Mesenchymal stem cell (in vitro differentiated cells and primary cell): ENCODE results near the gene CEP63.

Experiments
- DNase-seq: peaks from one replicate; pipeline ENCODE4 v3.0.0-alpha.2; 2013
- H2AFZ ChIP-seq: one replicate; pipeline ENCODE4 v1.6.1; 2013; ENCODE audit warnings: low read depth, mild to moderate bottlenecking, control low read depth, inconsistent platforms, low read length, moderate library complexity
- H2AK5ac ChIP-seq: 2 replicates; pipeline ENCODE4 v1.6.1; 2013; ENCODE audit warnings: low read length, moderate library complexity, mild to moderate bottlenecking, inconsistent platforms; ENCODE audit not compliant: severe bottlenecking
- H2BK120ac ChIP-seq: one replicate; pipeline ENCODE4 v1.6.1; 2013; ENCODE audit warnings: low read depth, mild to moderate bottlenecking, inconsistent platforms, low read length, moderate library complexity
- H2BK12ac ChIP-seq, 2 experiments: one replicate each; pipeline ENCODE4 v1.6.1; 2013; ENCODE audit warnings: inconsistent platforms in 2 of 2, low read length in 2 of 2, mild to moderate bottlenecking in 2 of 2, moderate library complexity in 2 of 2, control low read depth in 1 of 2
- H2BK15ac ChIP-seq: one replicate; pipeline ENCODE4 v1.6.1; 2013; ENCODE audit warnings: mild to moderate bottlenecking, low read depth, inconsistent platforms; ENCODE audit not compliant: poor library complexity, severe bottlenecking
- H2BK5ac ChIP-seq: 2 replicates; pipeline ENCODE4 v1.6.1; 2013; ENCODE audit warnings: low read depth, mild to moderate bottlenecking, low read length, control low read depth, inconsistent platforms; ENCODE audit not compliant: poor library complexity, severe bottlenecking
- H3K14ac ChIP-seq, 2 experiments: one replicate each; pipeline ENCODE4 v1.6.1; 2013; ENCODE audit warnings: inconsistent platforms in 2 of 2, low read length in 2 of 2, control low read depth in 1 of 2, mild to moderate bottlenecking in 1 of 2, moderate library complexity in 1 of 2
- H3K18ac ChIP-seq, 2 experiments: one replicate each; pipeline ENCODE4 v1.6.1; 2013; ENCODE audit warnings: inconsistent platforms in 2 of 2, low read length in 2 of 2, control low read depth in 1 of 2, low read depth in 1 of 2, mild to moderate bottlenecking in 1 of 2
- H3K23ac ChIP-seq, 2 experiments: one replicate each; pipeline ENCODE4 v1.6.1; 2013; ENCODE audit warnings: inconsistent platforms in 2 of 2, low read length in 2 of 2, mild to moderate bottlenecking in 2 of 2, moderate library complexity in 2 of 2, control low read depth in 1 of 2
- H3K27ac ChIP-seq: 2 replicates; pipeline ENCODE4 v1.5.1; 2013; ENCODE audit warnings: mild to moderate bottlenecking, moderate library complexity, low read length, control low read depth, inconsistent platforms; ENCODE audit not compliant: poor library complexity, severe bottlenecking
- H3K27me3 ChIP-seq, 2 experiments: 2 replicates each; pipeline versions ENCODE4 v1.6.1 to v1.7.0; 2013; ENCODE audit warnings: low read length in 2 of 2, mild to moderate bottlenecking in 2 of 2, moderate library complexity in 2 of 2, control low read depth in 1 of 2, inconsistent platforms in 1 of 2; ENCODE audit not compliant: control insufficient read depth in 1 of 2, insufficient read depth in 1 of 2
- H3K36me3 ChIP-seq, 2 experiments: 2 replicates each; pipeline versions ENCODE4 v1.6.1 to v1.7.0; 2013; ENCODE audit warnings: low read length in 2 of 2, control low read depth in 1 of 2, inconsistent platforms in 1 of 2, low read depth in 1 of 2, mild to moderate bottlenecking in 1 of 2; ENCODE audit not compliant: insufficient read depth in 2 of 2, control insufficient read depth in 1 of 2
- H3K4ac ChIP-seq, 2 experiments: one replicate each; pipeline ENCODE4 v1.6.1; 2013; ENCODE audit warnings: inconsistent platforms in 2 of 2, low read length in 2 of 2, mild to moderate bottlenecking in 2 of 2, moderate library complexity in 2 of 2, control low read depth in 1 of 2, low read depth in 1 of 2
- H3K4me1 ChIP-seq: 2 replicates; pipeline ENCODE4 v1.6.1; 2013; ENCODE audit warnings: low read depth, low read length, control low read depth; ENCODE audit not compliant: control insufficient read depth, insufficient read depth
- H3K4me2 ChIP-seq: 2 replicates; pipeline ENCODE4 v1.6.1; 2013; ENCODE audit warnings: low read length, mild to moderate bottlenecking, inconsistent platforms; ENCODE audit not compliant: poor library complexity, severe bottlenecking
- H3K4me3 ChIP-seq, 2 experiments: 2 replicates each; pipeline versions ENCODE4 v1.5.1 to v1.7.0; 2013; ENCODE audit warnings: low read length in 2 of 2, mild to moderate bottlenecking in 2 of 2, control low read depth in 1 of 2, low read depth in 1 of 2; ENCODE audit not compliant: insufficient read depth in 1 of 2
- H3K79me1 ChIP-seq: replicated peaks from 2 replicates; pipeline ENCODE4 v1.6.1; 2013; ENCODE audit warnings: mild to moderate bottlenecking, control low read depth, low read length, inconsistent platforms; ENCODE audit not compliant: poor library complexity, severe bottlenecking
- H3K9ac ChIP-seq: 2 replicates; pipeline ENCODE4 v1.7.0; 2013; ENCODE audit warnings: mild to moderate bottlenecking, low read length, moderate library complexity
- H3K9me3 ChIP-seq: 2 replicates; pipeline ENCODE4 v1.7.0; 2013; ENCODE audit warnings: mild to moderate bottlenecking, low read length; ENCODE audit not compliant: control insufficient read depth
- H4K8ac ChIP-seq: one replicate; pipeline ENCODE4 v1.6.1; 2013; ENCODE audit warnings: inconsistent platforms, mild to moderate bottlenecking, low read length, moderate library complexity
- H4K91ac ChIP-seq: one replicate; pipeline ENCODE4 v1.6.1; 2013; ENCODE audit warnings: mild to moderate bottlenecking, low read length, inconsistent platforms
- WGBS: methylation state at CpG from one replicate; pipeline ENCODE4 v1.1.7; 2013; ENCODE audit warnings: mixed read lengths; 5-methylcytosine and 5-hydroxymethylcytosine counted together

The CEP63 gene

DNA sequence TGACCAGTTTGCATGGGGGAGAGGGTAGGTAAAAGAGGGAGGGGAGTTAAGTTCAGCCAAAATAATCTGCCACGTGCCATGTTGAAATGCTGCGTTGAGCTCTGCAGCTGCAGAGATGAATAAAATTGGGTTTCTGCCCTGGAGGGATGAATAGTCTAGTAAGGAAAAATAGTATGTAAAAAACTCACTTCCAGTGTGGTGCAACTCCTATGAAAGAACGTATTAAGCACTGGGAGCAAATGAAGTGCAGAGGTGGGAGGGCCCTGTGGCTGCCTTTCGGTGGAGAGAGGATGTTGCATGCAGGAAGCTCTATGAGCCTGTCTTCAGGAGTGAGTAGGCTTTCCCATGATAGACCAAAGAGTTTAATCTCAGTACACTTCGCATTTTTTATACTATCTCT is 8.6 kb downstream of the CEP63 start:
- no peak overlapping the region for H3K27ac ChIP-seq
- H3K4me2 ChIP-seq = no peak overlapping the region
- no peak overlapping the region for H3K4me3 ChIP-seq
- H3K4me1 ChIP-seq = no peaks in the 10 kb centered on the region
- no peak overlapping the region for H2BK15ac ChIP-seq
- no peak overlapping the region for H3K9ac ChIP-seq
- no peak overlapping the region for H2BK120ac ChIP-seq
- H3K14ac ChIP-seq = no peak overlapping the region
- no peak overlapping the region for H2AK5ac ChIP-seq
- H2BK12ac ChIP-seq = no peak overlapping the region
- no peaks in the 10 kb centered on the region for H3K27me3 ChIP-seq
- no peak overlapping the region for H3K18ac ChIP-seq
- WGBS = 89% methylated on average over 4 of the region's 5 CpGs
- peaks cover 10% of the 10 kb centered on the region for H3K79me1 ChIP-seq
- H2AFZ ChIP-seq = no peak overlapping the region
- H3K36me3 ChIP-seq = peaks cover 0 to 15% of the 10 kb centered on the region in 2 experiments
- no peak overlapping the region for H3K23ac ChIP-seq
- no peaks in the 10 kb centered on the region for H3K9me3 ChIP-seq
- no peak overlapping the region for H4K8ac ChIP-seq
- DNase-seq = no peak
- H2BK5ac ChIP-seq = no peak overlapping the region
- no peak overlapping the region for H4K91ac ChIP-seq
- no peak overlapping the region for H3K4ac ChIP-seq

DNA sequence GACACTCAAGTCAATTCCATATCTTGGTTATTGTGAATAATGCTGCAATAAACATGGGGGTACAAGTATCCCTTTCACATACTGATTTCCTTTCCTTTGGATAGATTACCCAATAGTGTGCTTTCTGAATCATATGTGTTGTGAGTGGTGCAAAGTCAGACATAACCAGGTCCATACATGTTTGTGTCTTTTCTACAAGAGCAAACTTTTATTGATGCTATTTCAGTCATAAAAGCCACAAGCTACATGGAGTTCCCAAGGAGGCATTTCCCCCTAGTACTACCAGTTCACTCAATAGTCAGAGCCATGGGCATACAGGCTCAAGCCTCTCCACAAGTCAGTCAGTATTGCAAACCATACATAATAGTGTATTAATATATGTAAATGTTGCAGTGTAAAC is 10.1 kb downstream of the CEP63 start:
- H3K4me2 ChIP-seq = no peak overlapping the region
- H4K91ac ChIP-seq = no peak overlapping the region
- H3K4me3 ChIP-seq = no peak overlapping the region
- no peak overlapping the region for H3K4ac ChIP-seq
- peaks cover 0 to 18% of the 10 kb centered on the region in 2 experiments for H3K36me3 ChIP-seq
- no peak overlapping the region for H3K23ac ChIP-seq
- no peaks in the 10 kb centered on the region for H3K4me1 ChIP-seq
- no peak overlapping the region for H3K9ac ChIP-seq
- H4K8ac ChIP-seq = no peak overlapping the region
- H3K9me3 ChIP-seq = peaks cover 1% of the 10 kb centered on the region
- no peak overlapping the region for H2BK12ac ChIP-seq
- no peak overlapping the region for H2AFZ ChIP-seq
- peaks cover 11% of the 10 kb centered on the region for H3K79me1 ChIP-seq
- H3K18ac ChIP-seq = no peak overlapping the region
- H3K27ac ChIP-seq = no peak overlapping the region
- H2BK120ac ChIP-seq = no peak overlapping the region
- H2BK5ac ChIP-seq = no peak overlapping the region
- H2AK5ac ChIP-seq = no peak overlapping the region
- H3K27me3 ChIP-seq = no peaks in the 10 kb centered on the region
- no peak overlapping the region for H3K14ac ChIP-seq
- no peak overlapping the region for H2BK15ac ChIP-seq
- no peak for DNase-seq

DNA sequence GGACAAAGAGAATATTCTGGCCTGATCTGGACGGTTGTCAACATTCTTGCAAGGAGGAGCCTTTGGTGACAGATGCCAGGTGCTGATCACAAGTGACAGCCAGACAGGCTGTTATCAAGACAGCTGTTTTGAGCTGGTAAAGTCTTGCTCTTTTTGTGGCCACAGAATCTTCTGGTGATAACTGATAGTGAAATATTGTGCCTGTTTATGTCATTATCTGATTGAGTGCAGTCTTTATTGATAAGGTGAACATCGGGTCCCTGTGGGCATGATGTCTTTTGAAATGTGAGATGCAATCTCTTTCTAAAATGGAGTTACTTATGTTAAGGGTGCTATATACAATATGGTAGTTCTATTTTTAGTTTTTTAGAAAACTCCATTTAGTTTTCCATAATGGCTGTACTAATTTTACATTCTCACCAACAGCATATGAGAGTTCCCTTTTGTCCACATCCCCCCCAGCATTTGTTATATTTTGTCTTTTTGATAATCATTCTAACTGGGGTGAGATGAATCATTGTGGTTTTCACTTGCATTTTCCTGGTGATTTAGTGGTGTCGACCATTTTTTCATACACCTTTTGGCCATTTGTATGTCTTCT is 10.7 kb downstream of the CEP63 start:
- Histone ChIP-seq H3K14ac (no peak overlapping the region), H3K79me1 (peaks cover 11% of the 10 kb centered on the region), H3K18ac (no peak overlapping the region), H2BK5ac (no peak overlapping the region), H2AK5ac (no peak overlapping the region), H3K4me1 (no peaks in the 10 kb centered on the region), H2AFZ (no peak overlapping the region), H3K4me2 (no peak overlapping the region), H4K8ac (no peak overlapping the region), H3K36me3 (peaks cover 0 to 18% of the 10 kb centered on the region in 2 experiments), H2BK12ac (no peak overlapping the region), H2BK120ac (no peak overlapping the region), H3K27me3 (no peaks in the 10 kb centered on the region), H3K4me3 (no peak overlapping the region), H3K23ac (no peak overlapping the region), H3K9me3 (peaks cover 6% of the 10 kb centered on the region), H3K9ac (no peak overlapping the region), H3K4ac (no peak overlapping the region), H4K91ac (no peak overlapping the region), H3K27ac (no peak overlapping the region), H2BK15ac (no peak overlapping the region)
- no peak for DNase-seq
- WGBS = 38% methylated on average over 2 of the region's 3 CpGs

DNA sequence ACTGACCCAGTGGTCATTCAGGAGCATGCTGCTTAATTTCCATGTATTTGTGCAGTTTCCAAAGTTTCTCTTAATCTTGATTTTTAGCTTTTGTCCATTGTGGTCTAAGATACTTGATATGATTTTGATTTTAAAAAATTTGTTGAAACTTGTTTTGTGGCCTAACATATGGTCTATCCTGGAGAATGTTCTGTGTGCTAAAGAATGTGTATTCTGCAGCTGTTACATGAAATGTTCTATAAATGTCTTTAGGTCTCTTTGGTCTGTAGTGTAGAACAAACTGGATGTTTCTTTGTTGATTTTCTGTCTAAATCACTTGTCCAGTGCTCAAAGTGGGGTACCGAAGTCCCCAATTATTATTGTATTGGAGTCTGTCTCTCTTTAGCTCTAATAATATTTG is 17.4 kb downstream of the CEP63 start:
- Histone ChIP-seq H2AK5ac (no peak overlapping the region), H3K18ac (no peak overlapping the region), H3K4ac (no peak overlapping the region), H2BK120ac (no peak overlapping the region), H3K9me3 (peaks cover 17% of the 10 kb centered on the region), H4K91ac (no peak overlapping the region), H3K36me3 (peaks cover 4 to 24% of the 10 kb centered on the region in 2 experiments), H3K23ac (no peak overlapping the region), H3K14ac (no peak overlapping the region), H3K4me2 (no peak overlapping the region), H3K9ac (no peak overlapping the region), H3K27me3 (no peaks in the 10 kb centered on the region), H2BK15ac (no peak overlapping the region), H2AFZ (no peak overlapping the region), H3K79me1 (peaks cover 18% of the 10 kb centered on the region), H2BK5ac (no peak overlapping the region), H3K4me3 (no peak overlapping the region), H4K8ac (no peak overlapping the region), H3K4me1 (peaks cover 3% of the 10 kb centered on the region), H2BK12ac (no peak overlapping the region), H3K27ac (no peak overlapping the region)
- no CpG with 5 or more reads among the region's 1 CpG for WGBS
- no peak for DNase-seq
